Stimulated activated CD4-positive, alpha-beta T cell treated with anti-CD3 and anti-CD28 coated beads, Interleukin-2, amount 100 ng/mL, for 48 hours (primary cell): Measurements from ENCODE around the gene HTRA1.

Experiments
- DNase-seq, 2 donors: peaks; one replicate each; pipeline ENCODE4 v3.0.0-alpha.2; 2020

Gene HTRA1

GRCh38 chr10:122455376-122456079 lies 5.8 kb upstream of the HTRA1 start:
- no peak for DNase-seq

GRCh38 chr10:122457934-122458333 lies 3.4 kb upstream of the HTRA1 start:
- no peak for DNase-seq

DNA sequence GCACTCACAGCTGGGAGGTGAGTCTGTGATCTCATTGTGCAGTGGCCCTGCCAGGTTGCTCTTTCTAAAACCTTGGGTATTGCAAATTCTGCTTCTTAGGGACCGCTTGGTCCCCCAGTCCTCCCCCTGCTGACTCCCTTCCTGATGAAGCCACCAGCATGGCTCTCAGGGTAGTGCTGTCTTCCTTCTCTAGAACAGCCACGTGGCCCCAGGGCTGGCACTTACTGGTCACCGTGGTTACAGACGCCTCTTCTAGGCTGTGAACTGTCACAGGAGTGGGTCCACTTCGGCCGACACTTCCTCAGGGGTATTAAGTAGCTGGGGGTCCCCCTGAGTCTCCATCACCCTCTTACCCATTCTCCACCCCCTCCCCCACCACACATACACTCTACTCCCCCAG lies 2.7 kb upstream of the HTRA1 start:
- DNase-seq = no peak

- no peak for DNase-seq
Observed at GRCh38 chr10:122459561-122460273, 1.6 kb upstream of the HTRA1 start.

DNA sequence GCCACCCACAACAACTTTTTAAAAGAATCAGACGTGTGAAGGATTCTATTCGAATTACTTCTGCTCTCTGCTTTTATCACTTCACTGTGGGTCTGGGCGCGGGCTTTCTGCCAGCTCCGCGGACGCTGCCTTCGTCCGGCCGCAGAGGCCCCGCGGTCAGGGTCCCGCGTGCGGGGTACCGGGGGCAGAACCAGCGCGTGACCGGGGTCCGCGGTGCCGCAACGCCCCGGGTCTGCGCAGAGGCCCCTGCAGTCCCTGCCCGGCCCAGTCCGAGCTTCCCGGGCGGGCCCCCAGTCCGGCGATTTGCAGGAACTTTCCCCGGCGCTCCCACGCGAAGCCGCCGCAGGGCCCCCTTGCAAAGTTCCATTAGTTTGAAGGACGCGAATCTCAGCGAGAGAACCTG lies 461 bp upstream of the HTRA1 start:
- DNase-seq = no peak

- no peak for DNase-seq
Observed at GRCh38 chr10:122461729-122462532, 578 bp downstream of the HTRA1 start.

DNA sequence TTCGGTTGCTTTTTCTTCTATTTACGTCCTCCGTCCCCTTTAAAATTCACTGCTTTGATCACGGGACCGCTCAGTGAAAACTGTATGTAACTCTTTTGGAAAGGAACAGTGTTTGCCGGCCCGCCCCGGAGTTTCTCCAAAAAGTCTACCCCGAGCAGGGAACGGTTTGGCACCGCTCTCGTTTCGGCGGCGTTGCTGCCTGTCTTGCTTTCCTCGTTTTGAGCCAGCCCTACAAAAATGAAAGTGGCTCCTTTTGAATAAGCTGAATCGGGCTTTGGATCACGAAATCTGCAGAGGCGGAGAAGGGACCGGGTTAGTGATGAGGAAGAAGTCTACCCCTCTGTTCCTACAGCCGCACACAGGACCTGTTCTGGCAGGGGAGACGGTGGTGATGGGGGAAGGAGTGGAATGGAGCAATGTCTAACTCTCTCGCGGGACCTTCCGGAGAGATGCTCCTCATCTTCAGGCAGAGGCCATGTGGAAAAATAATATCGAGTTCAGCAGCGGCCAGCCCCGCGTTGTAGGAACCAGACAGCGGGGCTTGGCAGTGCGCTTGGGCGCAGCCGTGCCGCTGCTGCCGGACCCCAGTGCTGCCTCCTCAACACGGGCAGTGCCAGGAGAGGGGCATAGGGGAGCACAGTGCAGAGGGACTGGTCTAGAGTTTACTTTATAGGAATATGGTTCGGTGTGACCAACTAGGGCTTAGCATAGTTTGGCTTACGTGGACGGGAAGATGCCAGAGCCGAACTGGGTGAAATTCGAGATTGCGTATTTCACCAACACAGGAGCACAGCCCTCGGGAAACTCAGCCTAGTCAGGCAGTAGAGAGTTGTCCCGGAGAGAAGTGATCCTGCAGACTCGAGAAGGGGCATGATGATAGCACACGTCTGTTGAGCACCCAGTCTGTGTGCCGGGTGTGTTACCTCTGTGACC lies 1.4 kb downstream of the HTRA1 start:
- DNase-seq = no peak

DNA sequence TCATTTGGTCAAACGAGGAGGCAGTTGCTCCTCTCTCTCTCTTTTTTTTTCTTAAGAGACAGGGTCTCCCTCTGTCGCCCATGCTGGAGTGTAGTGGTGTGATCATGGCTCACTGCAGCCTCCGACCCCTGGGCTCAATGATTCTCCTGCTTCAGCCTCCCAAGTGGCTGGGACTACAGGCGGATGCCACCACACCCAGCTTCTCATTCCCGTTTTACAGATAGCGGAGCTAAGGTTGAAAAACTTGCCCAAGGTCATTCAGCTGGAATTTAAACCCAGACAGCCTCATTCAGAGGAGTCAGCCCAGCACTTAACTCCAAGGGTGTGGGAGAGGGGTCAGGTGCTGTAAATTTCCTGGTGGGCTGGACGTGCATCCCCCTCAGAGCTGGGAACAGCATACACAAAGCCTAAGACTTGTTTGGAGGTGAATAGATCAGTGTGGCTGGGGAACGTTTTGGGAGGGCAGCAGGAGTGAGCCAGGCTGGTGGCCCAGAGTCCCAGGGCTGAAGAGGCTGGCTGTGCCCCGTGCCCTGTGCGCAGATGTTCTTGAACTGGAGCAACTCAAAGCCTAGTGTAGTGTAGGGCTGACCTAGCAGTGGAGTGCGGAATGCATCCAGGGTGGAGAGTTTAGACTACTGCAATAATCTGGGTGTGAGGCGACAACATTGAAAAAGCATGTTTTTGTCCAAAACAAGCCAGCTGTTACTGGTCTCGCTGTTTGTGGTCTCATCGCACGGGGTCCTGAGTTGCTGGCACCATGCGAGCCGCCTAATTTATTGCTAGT lies 2.3 kb downstream of the HTRA1 start:
- no peak for DNase-seq

- DNase-seq = no peak
Observed at GRCh38 chr10:122464250-122464510, 2.8 kb downstream of the HTRA1 start.

GRCh38 chr10:122464586-122464985 lies 3.2 kb downstream of the HTRA1 start:
- DNase-seq = no peak

DNA sequence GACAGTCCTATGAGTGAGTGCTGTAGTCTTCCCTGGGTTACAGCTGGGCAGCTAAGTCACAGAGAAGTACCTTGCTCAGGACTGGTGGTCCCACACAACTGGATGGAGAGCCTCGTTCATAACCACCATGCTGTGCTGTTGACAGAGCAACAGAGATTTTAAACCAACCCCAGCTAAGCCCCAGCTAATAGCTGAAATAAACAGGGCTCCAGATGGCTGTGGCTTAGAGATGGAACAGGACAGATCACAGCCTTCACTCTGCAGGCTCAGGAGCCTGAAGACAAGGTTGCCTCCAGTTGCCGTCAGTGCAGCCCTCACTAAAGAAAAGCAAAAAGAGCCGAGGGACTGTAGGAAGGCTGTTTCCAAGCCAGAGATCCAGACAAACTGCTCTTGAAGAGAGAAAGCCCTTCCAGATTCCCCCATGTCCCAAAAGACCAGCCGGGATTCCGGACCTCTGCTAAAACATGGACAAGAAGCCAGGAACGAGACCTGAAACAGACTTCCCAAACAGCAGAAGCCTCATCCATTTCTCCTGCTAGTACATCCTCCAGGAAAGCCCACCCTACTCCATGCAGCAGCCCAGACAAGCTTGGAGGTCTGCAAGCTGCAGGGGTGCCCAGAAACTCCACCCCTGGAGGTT lies 4.2 kb downstream of the HTRA1 start:
- DNase-seq = no peak

GRCh38 chr10:122466951-122467381 lies 5.6 kb downstream of the HTRA1 start:
- DNase-seq = no peak

DNA sequence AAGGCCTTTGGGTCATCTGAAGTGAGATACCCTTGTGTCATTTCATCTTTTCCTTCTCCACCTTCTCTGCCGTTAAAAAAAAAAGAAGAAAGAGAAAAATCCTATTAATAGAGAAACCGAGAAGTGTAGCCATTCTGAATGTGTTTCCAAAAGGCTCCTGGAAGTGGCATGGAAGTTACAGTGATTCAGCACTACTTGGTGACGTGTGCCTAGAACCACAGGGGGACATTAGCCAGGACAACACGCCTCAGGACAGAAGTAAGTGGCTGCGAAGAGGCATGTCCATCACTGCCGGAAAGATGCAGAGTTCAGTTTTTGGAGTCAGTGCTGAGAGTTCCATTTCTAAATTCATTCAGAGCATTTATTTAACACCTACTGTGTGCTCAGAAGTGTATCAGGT lies 6.3 kb downstream of the HTRA1 start:
- no peak for DNase-seq

DNA sequence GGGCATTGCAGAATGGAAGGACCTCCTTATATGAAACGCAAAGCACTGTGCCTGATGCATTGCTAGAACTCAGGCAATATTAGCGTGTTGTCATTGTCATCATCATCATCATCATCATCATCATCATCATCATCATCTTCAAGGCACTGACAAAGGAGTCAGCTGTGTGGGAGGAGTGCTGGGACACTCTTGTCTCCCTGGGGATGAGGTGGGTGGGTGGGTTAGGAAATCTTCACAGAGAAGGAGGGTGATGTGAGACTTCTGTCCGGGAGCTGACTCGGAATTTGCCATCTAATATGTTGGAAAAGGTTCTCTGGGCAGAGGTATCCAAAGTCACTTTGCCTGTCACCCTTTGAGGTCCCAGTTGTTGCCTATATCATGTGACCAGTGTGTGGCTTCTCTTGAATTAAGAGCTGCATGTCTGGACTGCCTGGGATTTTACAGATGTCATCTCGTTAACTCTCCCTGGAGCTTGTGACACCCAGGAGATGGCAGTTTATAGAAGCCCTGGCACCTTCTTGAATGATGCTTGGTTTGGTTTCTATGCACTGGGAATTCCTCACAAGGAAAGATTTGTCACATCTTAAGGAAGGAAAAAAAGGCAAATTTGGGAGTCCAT lies 7.1 kb downstream of the HTRA1 start:
- no peak for DNase-seq

DNA sequence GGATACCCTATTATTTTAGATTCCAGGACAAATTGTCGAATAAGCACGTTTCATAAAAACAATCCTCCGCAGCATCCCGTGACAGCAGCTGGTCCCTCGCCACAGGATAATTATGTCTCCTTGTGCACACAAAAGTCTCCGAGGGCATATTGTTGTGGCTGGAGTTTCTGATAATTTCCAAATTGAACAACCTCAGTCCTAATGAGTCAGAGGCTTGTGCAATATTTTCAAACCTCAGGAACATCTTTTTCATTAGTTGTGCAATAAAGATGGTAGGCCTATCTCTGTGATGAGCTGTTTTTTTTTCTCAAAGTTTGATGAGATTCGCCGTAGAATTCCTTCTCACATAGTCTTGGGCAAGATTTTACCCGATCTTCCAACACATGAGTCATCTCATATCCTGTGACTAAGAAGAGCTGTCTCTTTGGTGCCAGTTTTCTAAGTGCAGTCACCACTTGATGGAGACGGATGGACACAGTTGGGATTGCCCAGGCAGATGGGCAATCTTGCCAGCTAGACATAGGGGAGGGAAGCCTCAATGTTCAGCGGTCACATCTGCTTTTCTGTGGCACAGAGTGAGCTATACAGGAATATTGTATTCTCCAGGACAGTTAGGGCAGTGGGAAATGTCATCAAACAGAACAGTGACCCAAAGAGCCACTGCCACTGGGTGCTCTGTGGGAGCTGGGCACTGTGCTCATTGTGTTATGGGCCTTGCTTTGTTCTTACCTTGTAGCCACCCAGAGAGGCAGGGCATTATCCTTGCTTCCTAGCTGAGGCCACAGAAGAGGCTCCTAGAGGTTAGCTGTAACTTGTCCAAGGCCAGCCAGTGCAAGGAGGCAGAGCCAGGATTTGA lies 7.8 kb downstream of the HTRA1 start:
- DNase-seq = no peak

DNA sequence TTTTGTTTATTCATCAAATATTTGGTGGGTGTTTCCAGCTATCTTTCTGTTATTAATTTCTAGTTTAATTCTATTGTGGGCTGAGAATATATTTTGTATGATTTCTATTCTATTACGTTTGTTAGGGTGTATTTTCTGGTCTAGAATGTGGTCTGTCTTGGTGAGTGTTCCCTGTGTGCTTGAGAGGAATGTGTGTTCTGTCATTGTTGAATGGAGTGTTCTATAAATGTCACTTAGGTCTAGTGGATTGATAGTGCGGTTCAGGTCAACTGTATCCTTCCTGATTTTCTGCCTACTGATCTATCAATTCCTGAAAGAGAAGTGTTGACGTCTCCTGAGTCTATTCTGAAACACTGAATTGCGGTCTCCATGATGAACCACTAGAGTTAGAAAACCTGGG lies 8.5 kb downstream of the HTRA1 start:
- no peak for DNase-seq

DNA sequence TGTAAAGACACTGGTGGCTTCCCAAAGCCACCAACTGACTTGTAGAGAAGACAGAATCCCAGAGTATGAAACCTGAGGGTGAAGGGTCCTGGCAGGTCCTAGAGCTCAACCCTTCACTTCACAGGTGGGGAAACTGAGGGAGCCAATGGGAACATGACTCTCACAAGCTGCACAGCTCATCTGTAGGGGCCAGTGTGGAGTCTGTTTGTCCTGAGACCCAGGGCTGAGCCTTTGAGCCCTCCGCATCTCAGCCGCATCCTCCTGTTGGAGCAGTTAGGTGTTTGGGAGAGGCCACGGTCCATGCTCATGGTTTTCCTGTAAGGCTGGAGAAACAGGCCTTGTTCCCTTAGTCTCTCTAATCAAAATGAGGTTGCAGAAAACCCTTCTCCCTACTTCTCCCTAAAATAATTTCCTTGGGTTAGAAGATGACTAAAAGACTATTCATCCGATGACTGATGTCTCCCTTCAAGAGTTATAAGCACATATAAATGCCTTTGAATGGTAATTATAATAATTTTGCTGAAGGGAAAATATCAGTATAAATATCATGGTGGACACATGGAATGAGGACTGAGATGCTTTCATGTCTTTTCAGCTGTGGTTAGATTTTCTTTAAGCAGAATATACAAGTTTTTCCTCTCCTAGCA lies 10.3 kb downstream of the HTRA1 start:
- no peak for DNase-seq

DNA sequence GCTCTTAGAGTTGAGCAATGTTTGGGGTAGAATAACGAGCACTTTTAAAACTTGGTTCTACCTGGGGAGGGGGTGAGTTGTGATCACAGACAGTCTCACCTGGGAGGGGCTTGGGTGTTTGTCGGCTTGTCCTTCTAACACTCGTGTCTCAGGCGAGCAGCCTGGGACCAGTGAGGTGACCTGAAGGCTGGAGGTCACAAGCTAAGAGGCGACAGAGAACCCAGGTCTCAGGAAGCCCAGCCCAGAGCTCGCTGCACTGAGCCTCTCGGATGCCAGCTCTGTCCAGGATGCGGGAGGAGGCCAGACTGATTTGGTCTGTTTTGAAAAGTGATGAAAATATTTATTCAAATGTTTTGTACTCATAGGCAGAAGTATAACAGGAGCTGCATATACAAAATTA lies 11.8 kb downstream of the HTRA1 start:
- DNase-seq = no peak

DNA sequence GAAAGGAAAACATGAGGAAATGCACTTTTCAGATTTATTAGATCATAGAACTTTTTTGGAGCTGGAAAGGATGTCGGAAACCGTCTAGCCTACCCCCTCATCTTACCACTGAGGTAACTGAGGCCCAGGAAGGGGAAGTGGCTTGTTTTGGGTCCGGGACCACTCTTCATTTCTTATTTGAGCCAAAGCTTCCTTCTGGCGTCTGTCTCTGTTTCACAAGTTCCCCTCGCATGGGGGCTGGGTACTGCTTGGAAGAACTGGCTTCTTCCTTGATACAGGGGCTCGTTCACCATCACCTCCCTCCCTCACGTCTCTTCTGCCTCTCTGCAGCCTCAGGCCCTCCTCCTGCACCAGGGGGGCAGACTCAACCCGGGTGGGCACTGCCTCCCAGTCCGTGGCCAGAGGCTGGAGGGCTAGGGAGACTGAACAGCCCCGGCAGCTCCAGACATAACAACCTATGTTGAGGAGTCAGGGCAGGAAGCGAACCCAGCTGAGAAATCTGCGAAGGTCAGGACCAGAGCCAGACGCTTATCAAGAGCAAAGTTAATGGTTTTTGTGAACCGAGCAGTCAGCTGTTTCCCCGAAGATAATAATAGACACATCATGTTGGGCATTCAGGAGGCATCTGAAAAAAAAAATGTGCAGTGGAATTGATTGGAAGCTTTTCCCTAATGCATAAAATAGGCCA lies 12.9 kb downstream of the HTRA1 start:
- no peak for DNase-seq
